BLaER1 treated with 17β-estradiol and CSF1 and Interleukin-3, amounts not matched to agents 10 nM and 100 nM (cell line): Measurements from ENCODE around the gene RELL1.
"Not testable (repeated sequence)": the region's sequence is repeated elsewhere in the genome, so short reads cannot be mapped to it uniquely, and the experiment has no call there.

Source experiments
- H3K27ac ChIP-seq, 11 experiments: shearing (Covaris generic); formaldehyde crosslinking; 2 replicates each; pipeline ENCODE4 v1.8.1; 2022
- H3K27me3 ChIP-seq, 11 experiments: shearing (Covaris generic); formaldehyde crosslinking; 2 replicates each; pipeline ENCODE4 v1.8.1; 2022
- H3K36me3 ChIP-seq, 11 experiments: shearing (Covaris generic); formaldehyde crosslinking; 2 replicates each; pipeline ENCODE4 v1.8.1; 2022
- H3K4me1 ChIP-seq, 10 experiments: shearing (Covaris generic); formaldehyde crosslinking; 2 replicates each; pipeline ENCODE4 v1.8.1; 2022
- H3K4me2 ChIP-seq, 11 experiments: shearing (Covaris generic); formaldehyde crosslinking; 2 replicates each; pipeline ENCODE4 v1.8.1; 2022
- H3K4me3 ChIP-seq, 10 experiments: shearing (Covaris generic); formaldehyde crosslinking; 2 replicates each; pipeline ENCODE4 v1.8.1; 2022
- H3K9ac ChIP-seq, 11 experiments: shearing (Covaris generic); formaldehyde crosslinking; 2 replicates each; pipeline ENCODE4 v1.8.1; 2022
- H3K9me3 ChIP-seq, 11 experiments: shearing (Covaris generic); formaldehyde crosslinking; replicated peaks in 1 of 11; 2 replicates each; pipeline ENCODE4 v1.8.1; 2022
- H4K20me1 ChIP-seq, 11 experiments: shearing (Covaris generic); formaldehyde crosslinking; 2 replicates each; pipeline ENCODE4 v1.8.1; 2022
- Cebpa-rat ChIP-seq, 11 experiments: shearing (Covaris generic); IDR thresholded peaks; 2 replicates each; pipeline ENCODE4 v1.8.1; 2022

The RELL1 gene

DNA sequence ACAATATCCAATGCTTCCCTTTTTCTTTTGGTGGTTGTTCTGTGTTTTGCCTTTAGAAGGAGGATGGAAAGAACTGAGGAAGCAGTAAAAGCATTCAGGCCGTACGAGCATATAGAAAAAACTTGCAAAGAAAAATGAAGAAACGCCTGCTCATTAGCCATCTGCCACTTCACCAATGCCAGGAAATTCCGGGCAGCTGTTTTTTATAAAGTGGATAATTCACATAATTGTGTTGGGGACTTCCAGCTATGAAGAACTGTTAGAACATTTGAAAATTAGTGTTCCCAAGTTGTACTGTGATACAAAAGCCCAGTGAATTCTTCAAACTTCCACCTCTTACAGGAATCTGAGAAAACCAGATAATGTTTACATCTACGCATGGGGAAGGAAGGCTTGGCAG is 11.7 kb downstream of the RELL1 start:
- Histone ChIP-seq H3K9ac (no peak overlapping the region), H3K4me1 (peaks cover 9 to 43% (median 16%) of the 10 kb centered on the region in 10 experiments), H3K4me3 (no peak overlapping the region), H3K9me3 (peaks cover 9 to 33% (median 26%) of the 10 kb centered on the region in 11 experiments; a peak in 21 of 22 replicates), H3K27ac (no peak overlapping the region), H3K27me3 (no peaks in the 10 kb centered on the region), H3K4me2 (peak overlapping the region in 2 of 11 experiments; percentile 42 to 60; a peak in 3 of 22 replicates), H3K36me3 (peaks cover 6 to 63% (median 12%) of the 10 kb centered on the region in 11 experiments; a peak in 13 of 22 replicates), H4K20me1 (peaks cover 0 to 93% (median 8%) of the 10 kb centered on the region in 11 experiments; a peak in 9 of 22 replicates)
- no peak for TF ChIP-seq Cebpa-rat (IDR thresholded peaks at IDR 0.05)

DNA sequence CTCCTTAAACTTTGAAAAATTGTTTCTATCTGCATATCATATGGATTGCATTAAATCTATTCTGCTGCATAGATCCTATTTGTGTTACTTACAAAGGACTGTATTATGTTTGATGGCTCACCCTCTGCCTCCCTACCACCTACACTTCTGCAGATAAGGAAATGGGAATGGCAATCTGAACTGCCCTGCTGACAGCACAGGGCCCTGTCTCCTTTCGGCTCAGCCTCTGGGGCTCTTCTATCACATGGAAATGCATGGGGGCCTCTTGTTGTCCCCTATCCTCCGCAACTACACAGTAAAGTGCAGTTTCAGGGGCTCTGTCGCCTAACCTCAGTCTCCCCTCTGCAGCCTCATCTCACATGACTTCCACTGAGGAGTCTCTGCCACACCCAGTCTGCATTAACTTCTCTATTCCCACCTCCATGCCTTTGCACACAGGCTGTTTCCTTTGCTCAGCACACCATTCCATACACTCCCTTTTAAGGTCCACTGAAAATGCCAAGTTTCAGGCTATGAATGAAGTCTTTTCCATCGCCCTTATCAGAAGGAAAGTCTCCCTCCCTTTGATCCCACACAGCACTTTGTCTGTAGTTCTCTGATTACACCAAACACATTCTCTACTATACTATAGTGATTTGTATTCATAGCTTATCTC is 12.5 kb downstream of the RELL1 start:
- peaks cover 5 to 56% (median 10%) of the 10 kb centered on the region in 11 experiments; a peak in 13 of 22 replicates for H3K36me3 ChIP-seq
- H3K27ac ChIP-seq = no peak overlapping the region
- H3K9me3 ChIP-seq = peaks cover 9 to 32% (median 24%) of the 10 kb centered on the region in 11 experiments; a peak in 21 of 22 replicates
- H3K9ac ChIP-seq = no peak overlapping the region
- peak overlapping the region in 2 of 11 experiments; percentile 42 to 60; a peak in 4 of 22 replicates for H3K4me2 ChIP-seq
- peaks cover 9 to 43% (median 16%) of the 10 kb centered on the region in 10 experiments for H3K4me1 ChIP-seq
- peaks cover 0 to 85% (median 8%) of the 10 kb centered on the region in 11 experiments; a peak in 9 of 22 replicates for H4K20me1 ChIP-seq
- no peak for TF ChIP-seq Cebpa-rat (IDR thresholded peaks at IDR 0.05)
- no peaks in the 10 kb centered on the region for H3K27me3 ChIP-seq
- H3K4me3 ChIP-seq = no peak overlapping the region

DNA sequence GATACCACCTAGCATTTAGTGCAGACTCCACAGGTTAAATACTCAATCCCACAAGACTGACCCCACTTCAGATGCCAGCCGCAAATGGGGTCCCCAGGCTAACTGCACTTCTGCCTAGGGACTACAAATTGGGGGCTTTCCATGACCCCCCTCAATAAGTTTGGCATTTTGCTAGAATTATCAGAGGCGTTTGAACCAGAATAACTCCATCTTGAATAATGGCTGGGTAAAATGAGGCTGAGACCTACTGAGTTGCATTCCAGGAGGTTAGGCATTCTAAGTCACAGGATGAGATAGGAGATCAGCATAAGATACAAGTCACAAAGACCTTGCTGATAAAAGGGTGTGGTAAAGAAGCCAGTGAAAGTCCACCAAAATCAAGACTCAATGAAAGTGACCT is 15.1 kb downstream of the RELL1 start:
- Histone ChIP-seq H3K4me1 (peaks cover 7 to 47% (median 15%) of the 10 kb centered on the region in 10 experiments), H3K9ac (no peak overlapping the region), H3K27me3 (no peaks in the 10 kb centered on the region), H3K36me3 (peaks cover 0 to 32% (median 6%) of the 10 kb centered on the region in 11 experiments; a peak in 10 of 22 replicates), H3K27ac (no peak overlapping the region), H4K20me1 (peaks cover 0 to 78% (median 8%) of the 10 kb centered on the region in 11 experiments; a peak in 10 of 22 replicates), H3K4me3 (no peak overlapping the region), H3K4me2 (no peak overlapping the region), H3K9me3 (peaks cover 9 to 25% (median 22%) of the 10 kb centered on the region in 11 experiments; a peak in 21 of 22 replicates)
- no peak for TF ChIP-seq Cebpa-rat (IDR thresholded peaks at IDR 0.05)

DNA sequence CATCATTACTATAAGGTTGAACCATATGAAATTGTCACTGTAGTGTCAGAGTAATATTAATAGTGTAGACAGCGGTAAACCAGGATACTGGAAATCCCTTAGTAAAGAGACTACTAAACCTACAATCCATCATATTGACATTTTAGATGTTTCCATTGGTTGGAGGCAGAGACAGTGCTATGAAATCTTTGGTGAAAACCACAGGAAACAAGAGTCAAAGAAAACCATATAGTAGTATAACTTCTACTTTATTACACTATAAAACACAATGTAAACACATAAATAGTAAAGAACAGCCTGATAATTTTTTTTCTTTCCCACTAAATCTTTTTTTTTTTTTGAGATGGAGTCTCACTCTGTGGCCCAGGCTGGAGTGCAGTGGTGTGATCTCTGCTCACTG is 15.9 kb downstream of the RELL1 start:
- Histone ChIP-seq H3K36me3 (peaks cover 0 to 24% (median 6%) of the 10 kb centered on the region in 11 experiments; a peak in 9 of 22 replicates), H3K27ac (no peak overlapping the region), H3K4me3 (no peak overlapping the region), H3K9ac (no peak overlapping the region), H3K9me3 (peaks cover 9 to 25% (median 22%) of the 10 kb centered on the region in 11 experiments; a peak in 21 of 22 replicates), H3K4me2 (no peak overlapping the region), H3K4me1 (peaks cover 0 to 47% (median 13%) of the 10 kb centered on the region in 10 experiments; a peak in 13 of 20 replicates), H4K20me1 (peaks cover 0 to 78% (median under 1%) of the 10 kb centered on the region in 11 experiments; a peak in 9 of 22 replicates), H3K27me3 (no peaks in the 10 kb centered on the region)
- no peak for TF ChIP-seq Cebpa-rat (IDR thresholded peaks at IDR 0.05)

DNA sequence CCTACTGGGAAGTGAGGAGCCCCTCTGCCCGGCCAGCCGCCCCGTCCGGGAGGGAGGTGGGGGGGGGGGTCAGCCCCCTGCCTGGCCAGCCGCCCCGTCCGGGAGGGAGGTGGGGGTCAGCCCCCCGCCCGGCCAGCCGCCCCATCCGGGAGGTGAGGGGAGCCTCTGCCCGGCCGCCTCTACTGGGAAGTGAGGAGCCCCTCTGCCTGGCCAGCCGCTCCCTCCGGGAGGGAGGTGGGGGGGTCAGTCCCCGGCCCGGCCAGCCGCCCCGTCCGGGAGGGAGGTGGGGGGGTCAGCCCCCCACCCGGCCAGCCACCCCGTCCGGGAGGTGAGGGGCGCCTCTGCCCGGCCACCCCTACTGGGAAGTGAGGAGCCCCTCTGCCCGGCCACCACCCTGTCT is 17.1 kb downstream of the RELL1 start:
- H3K4me3 ChIP-seq, H3K4me2 ChIP-seq, H3K9ac ChIP-seq, H3K27me3 ChIP-seq, H3K27ac ChIP-seq: not testable (repeated sequence)
- Histone ChIP-seq H3K9me3 (peaks cover 9 to 25% (median 22%) of the 10 kb centered on the region in 11 experiments; a peak in 21 of 22 replicates), H3K4me1 (peaks cover 0 to 39% (median 13%) of the 10 kb centered on the region in 10 experiments; a peak in 12 of 20 replicates), H4K20me1 (peaks cover 0 to 78% (median 0%) of the 10 kb centered on the region in 11 experiments; a peak in 9 of 22 replicates), H3K36me3 (peaks cover 0 to 22% (median 6%) of the 10 kb centered on the region in 11 experiments; a peak in 8 of 22 replicates)

DNA sequence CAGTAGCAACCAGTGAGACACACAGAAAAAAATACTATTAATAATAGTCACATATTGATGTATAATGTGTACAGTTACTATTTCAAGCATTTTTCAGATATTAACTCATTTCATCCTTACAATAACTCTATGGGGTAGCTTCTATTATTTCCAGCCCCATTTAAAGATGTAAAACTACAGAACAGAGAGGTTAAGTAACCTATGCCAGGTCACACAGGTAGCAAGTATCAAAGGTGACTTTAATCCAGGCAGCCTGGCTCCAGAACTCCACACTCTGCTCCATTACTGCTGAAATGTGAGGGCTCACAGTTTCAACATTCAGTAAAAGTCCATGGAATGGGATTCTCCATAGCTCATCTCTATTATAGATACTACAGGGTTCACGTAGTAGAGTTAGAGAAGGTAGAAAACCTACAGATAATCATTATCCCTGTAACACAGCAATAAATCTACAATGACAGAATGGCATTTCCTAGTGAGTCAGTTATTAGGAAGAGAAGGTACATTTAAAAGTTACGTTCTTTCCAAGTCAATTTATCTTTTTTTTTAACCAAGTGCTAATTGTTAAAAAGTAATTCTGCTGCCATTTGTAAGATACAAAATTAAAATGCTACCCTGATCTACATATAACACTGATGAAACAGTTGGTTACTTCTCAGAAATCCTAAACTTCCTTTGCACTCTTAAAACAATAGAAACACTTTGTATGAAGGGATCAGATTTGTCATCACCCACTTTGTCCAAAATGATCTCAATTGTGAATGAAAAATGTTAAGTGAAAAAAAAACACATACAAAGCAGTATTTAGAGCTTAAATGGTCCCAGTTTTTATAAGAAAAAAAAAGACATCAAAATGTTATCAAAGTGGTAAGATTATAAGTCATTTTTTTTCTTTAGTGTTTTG is 18.7 kb downstream of the RELL1 start:
- Histone ChIP-seq H3K4me3 (no peak overlapping the region), H3K9ac (no peak overlapping the region), H3K9me3 (peaks cover 9 to 25% (median 22%) of the 10 kb centered on the region in 11 experiments; a peak in 21 of 22 replicates), H3K27me3 (no peaks in the 10 kb centered on the region), H3K36me3 (peaks cover 0 to 28% (median 6%) of the 10 kb centered on the region in 11 experiments; a peak in 8 of 22 replicates), H3K4me1 (peaks cover 0 to 42% (median 13%) of the 10 kb centered on the region in 10 experiments; a peak in 12 of 20 replicates), H4K20me1 (peaks cover 0 to 79% (median 0%) of the 10 kb centered on the region in 11 experiments; a peak in 9 of 22 replicates), H3K27ac (no peak overlapping the region), H3K4me2 (peak overlapping the region in 3 of 11 experiments; percentile 39 to 76 (median 65); a peak in 6 of 22 replicates)
- no peak for TF ChIP-seq Cebpa-rat (IDR thresholded peaks at IDR 0.05)

DNA sequence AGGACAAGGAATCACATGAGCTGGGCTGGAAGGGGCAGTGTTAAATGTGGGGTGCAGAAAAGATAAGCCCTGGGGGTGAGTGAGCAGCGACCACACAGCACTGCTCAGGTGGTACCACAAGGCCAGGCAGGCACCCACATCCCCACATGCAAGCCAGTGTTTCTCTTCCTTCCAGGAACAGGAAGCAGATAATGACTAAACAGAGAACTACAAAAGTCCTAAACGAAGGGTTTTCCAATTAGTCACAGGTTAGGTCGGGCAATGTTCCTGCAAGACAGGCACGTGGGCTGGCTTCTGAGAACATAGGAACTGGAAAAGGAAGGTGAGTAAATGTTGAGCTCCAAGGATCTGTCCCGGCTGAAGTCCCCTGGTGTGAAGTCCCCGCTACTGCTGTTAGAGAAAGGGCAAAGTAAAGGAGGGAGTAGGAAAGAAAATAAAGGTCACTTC is 19.5 kb downstream of the RELL1 start:
- peaks cover 0 to 22% (median 4%) of the 10 kb centered on the region in 11 experiments; a peak in 8 of 22 replicates for H3K36me3 ChIP-seq
- peaks cover 0 to 80% (median 0%) of the 10 kb centered on the region in 11 experiments; a peak in 9 of 22 replicates for H4K20me1 ChIP-seq
- H3K4me1 ChIP-seq = peaks cover 0 to 50% (median 13%) of the 10 kb centered on the region in 10 experiments; a peak in 12 of 20 replicates
- TF ChIP-seq Cebpa-rat (IDR thresholded peaks at IDR 0.05) = no peak
- H3K27me3 ChIP-seq = no peaks in the 10 kb centered on the region
- H3K4me2 ChIP-seq = peak overlapping the region in 4 of 11 experiments; percentile 39 to 76 (median 53); a peak in 9 of 22 replicates
- no peak overlapping the region for H3K4me3 ChIP-seq
- peaks cover 3 to 18% (median 16%) of the 10 kb centered on the region in 11 experiments; a peak in 21 of 22 replicates for H3K9me3 ChIP-seq
- 0 out of 22 replicates have a peak overlapping the region, but pooled peaks of 1 of the 11 experiments have one; percentile 7 for H3K27ac ChIP-seq
- no peak overlapping the region for H3K9ac ChIP-seq
